Tracheal epithelial cell (primary cell): ENCODE measurements around the gene GDF2. TPM values are rescaled to one million over a fixed set of nuclear protein-coding genes. Genes with fewer than 3 reads are reported as not detected.

Experiments used
- total RNA-seq: library from RNA; depleted of rRNA; stranded (reverse); fragments of >200 nt; gene quantifications from 2 replicates; pipeline ENCODE4 v1.2.1, GENCODE V29; 2014

GDF2 gene
- total RNA-seq = not detected in 2 replicates

GRCh38 chr10:47322300-47323061 lies at the start of gene GDF2:
TSS of gene GDF2 (plus strand) at chr10:47322454. CDS start at chr10:47322669, 215 bp downstream.

GRCh38 chr10:47299611-47300428 lies 22.4 kb upstream of the GDF2 start, which contains the start of gene GDF10:
TSS of gene GDF10 (plus strand) at chr10:47300197. CDS start at chr10:47300652, 455 bp downstream.

GRCh38 chr10:47348138-47348651 lies 25.9 kb downstream of the GDF2 start, which contains the start of gene RBP3:
TSS of gene RBP3 (plus strand) at chr10:47348363. CDS start at chr10:47348485, 122 bp downstream.

Other genes starting within 250 kb of the GDF2 start
- under 0.01 TPM in 1 of 2 replicates, not detected in the other for gene GDF10, start 22.3 kb upstream of the GDF2 start, total RNA-seq
- not detected in 2 replicates for gene RBP3, start 25.9 kb downstream of the GDF2 start, total RNA-seq
- 0.24 and 1.1 TPM in 2 replicates for gene ZNF488, start 61.8 kb downstream of the GDF2 start, total RNA-seq
- gene ANXA8, start 161.7 kb downstream of the GDF2 start, total RNA-seq = 268 and 382 TPM in 2 replicates
- not detected in 2 replicates for gene FAM25G, start 169.2 kb downstream of the GDF2 start, total RNA-seq
- gene AGAP9, start 201.2 kb downstream of the GDF2 start, total RNA-seq = 1.5 and 1.9 TPM in 2 replicates